ENCODE results near the gene CNNM4.
A peak's percentile ranks its signal among the peaks of the same experiment; 100 is the strongest.

CNNM4 gene

GRCh38 chr2:96846825-96847224, 86.1 kb downstream of the CNNM4 start:
- Histone ChIP-seq H3K4me3 (ENCODE audit: low read length) (no peak overlapping the region), H3K27me3 (ENCODE audit: control insufficient read depth, insufficient read depth, low read length) (no peaks in the 10 kb centered on the region), H3K4me1 (ENCODE audit: control insufficient read depth, insufficient read depth, low read length) (no peaks in the 10 kb centered on the region), H3K9me3 (ENCODE audit: control insufficient read depth, low read length) (no peaks in the 10 kb centered on the region), H3K36me3 (ENCODE audit: control insufficient read depth, insufficient read depth, low read length) (peaks cover 4% of the 10 kb centered on the region), H3K9ac (ENCODE audit: low read length) (no peak overlapping the region)

DNA sequence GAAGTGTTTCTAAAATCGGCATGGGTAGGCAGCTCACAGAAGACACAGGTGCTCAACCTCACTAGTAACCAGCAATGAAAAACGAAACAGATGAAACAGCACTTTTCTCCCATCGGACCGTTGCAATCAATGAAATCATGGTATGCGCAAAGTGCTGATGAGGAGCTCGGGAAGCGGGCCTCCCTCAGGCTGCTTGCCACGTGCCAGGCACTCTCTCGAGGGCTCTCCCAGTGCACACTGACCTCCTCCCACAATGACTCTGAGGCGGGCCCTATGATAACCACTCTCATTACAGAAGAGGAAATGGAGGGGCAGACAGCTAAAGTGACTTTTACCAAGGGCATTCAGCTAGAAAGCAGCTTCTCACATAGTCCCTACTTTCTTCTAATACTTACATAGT, 86.9 kb downstream of the CNNM4 start:
- peaks cover 5% of the 10 kb centered on the region for H3K36me3 ChIP-seq (ENCODE audit: control insufficient read depth, insufficient read depth, low read length)
- H3K4me1 ChIP-seq (ENCODE audit: control insufficient read depth, insufficient read depth, low read length), result no peaks in the 10 kb centered on the region

DNA sequence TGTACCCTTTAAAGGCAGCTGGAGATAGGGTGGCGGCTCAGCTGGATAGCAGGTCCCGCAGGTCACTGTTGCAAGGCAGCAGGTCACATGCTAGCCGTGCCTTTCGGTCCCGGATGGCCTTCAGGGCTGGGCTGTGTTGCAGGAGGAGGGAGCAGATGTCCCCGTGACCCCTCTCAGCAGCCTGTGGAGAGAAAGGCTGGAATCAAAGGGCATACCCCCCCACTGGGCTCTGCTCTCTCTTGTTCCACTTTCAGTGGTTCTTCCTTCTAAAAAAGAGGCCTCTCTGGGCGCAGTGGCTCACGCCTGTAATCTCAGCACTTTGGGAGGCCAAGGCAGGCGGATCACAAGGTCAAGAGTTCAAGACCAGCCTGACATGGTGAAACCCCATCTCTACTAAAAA, 87.6 kb downstream of the CNNM4 start:
- Histone ChIP-seq H3K27me3 (ENCODE audit: control insufficient read depth, insufficient read depth, low read length) (no peaks in the 10 kb centered on the region), H3K36me3 (ENCODE audit: control insufficient read depth, insufficient read depth, low read length) (peaks cover 9% of the 10 kb centered on the region), H3K9ac (ENCODE audit: low read length) (no peak overlapping the region)

More for the DNA sequence above, 86.9 kb downstream of the CNNM4 start:
- Histone ChIP-seq H3K27me3 (ENCODE audit: control insufficient read depth, insufficient read depth, low read length) (no peaks in the 10 kb centered on the region), H3K9ac (ENCODE audit: low read length) (no peak overlapping the region), H3K9me3 (ENCODE audit: control insufficient read depth, low read length) (no peaks in the 10 kb centered on the region), H3K4me3 (ENCODE audit: low read length) (no peak overlapping the region)

GRCh38 chr2:96852667-96853066, 92.0 kb downstream of the CNNM4 start:
- Histone ChIP-seq H3K4me3 (ENCODE audit: low read length) (no peak overlapping the region), H3K36me3 (ENCODE audit: control insufficient read depth, insufficient read depth, low read length) (peaks cover 9% of the 10 kb centered on the region)

More for the DNA sequence above, 87.6 kb downstream of the CNNM4 start:
- Histone ChIP-seq H3K4me3 (ENCODE audit: low read length) (no peak overlapping the region), H3K4me1 (ENCODE audit: control insufficient read depth, insufficient read depth, low read length) (no peaks in the 10 kb centered on the region), H3K9me3 (ENCODE audit: control insufficient read depth, low read length) (no peaks in the 10 kb centered on the region)

DNA sequence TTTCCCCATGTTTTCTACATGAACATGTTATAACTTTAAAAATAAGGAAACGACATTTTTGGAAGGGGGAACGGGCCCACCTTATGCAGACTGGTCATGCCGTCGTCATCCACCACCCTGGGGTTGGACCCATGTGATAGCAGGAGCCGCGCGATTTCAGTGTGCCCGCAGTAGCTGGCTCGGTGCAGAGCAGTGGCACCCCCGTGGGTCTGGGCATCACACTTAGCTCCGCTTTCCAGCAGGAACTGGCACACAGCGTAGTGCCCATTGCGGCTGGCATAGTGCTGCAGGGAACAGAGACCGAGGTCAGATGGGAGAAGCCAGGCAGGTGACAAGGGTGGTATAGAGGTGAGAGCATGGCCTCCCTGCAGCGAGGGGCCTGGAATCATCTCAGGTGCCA, 92.6 kb downstream of the CNNM4 start:
- no peaks in the 10 kb centered on the region for H3K27me3 ChIP-seq (ENCODE audit: control insufficient read depth, insufficient read depth, low read length)

More at GRCh38 chr2:96852667-96853066, 92.0 kb downstream of the CNNM4 start:
- H3K27me3 ChIP-seq (ENCODE audit: control insufficient read depth, insufficient read depth, low read length), result no peaks in the 10 kb centered on the region
- peaks cover 7% of the 10 kb centered on the region for H3K4me1 ChIP-seq (ENCODE audit: control insufficient read depth, insufficient read depth, low read length)
- H3K9me3 ChIP-seq (ENCODE audit: control insufficient read depth, low read length), result no peaks in the 10 kb centered on the region
- no peak overlapping the region for H3K9ac ChIP-seq (ENCODE audit: low read length)

DNA sequence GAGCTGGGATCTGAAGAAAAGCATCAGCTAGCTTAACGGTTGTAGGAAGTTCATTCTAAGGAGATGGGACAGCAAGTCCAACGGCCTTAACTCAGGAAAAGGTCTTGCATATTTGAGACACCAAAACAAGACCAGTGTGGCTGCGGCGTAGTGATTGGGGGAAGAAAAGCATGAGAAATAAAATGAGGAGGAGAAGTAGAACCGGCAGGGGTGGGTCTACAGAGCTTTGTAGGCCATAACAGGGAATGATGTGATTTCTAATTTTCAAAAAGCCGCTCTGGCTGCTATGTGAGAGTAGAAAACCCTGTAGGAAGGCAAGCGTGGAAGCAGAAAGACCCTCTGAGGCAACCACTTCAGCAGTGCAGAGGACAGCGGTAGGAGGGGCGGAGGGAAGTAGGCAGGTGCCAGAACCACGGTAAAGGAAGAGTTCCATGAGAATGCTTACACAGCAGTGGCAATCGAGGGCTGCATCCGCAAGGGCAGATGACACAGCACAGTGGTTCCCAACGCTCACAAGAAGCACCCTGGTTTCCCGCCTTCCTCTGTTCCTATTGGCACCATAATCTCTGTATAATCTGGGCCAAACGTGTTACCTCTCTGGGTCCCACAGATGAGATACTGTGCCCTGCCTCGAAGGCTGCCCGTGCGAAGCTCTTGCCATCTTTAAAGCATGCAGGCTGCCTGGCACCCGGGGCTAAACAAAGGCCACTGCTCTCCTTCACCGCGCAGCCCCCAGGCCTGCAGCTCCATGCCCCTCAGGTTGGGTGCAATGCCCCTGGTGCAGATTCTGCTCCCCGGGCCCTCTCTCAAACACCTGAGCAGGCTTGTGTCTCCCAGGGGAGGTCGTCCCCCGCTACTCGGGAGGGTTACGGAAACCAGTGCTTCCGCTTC, 96.3 kb downstream of the CNNM4 start:
- Histone ChIP-seq H3K36me3 (ENCODE audit: control insufficient read depth, insufficient read depth, low read length) (peaks cover 5% of the 10 kb centered on the region), H3K9ac (ENCODE audit: low read length) (peak overlapping the region; percentile 78), H3K9me3 (ENCODE audit: control insufficient read depth, low read length) (no peaks in the 10 kb centered on the region), H3K4me1 (ENCODE audit: control insufficient read depth, insufficient read depth, low read length) (peaks cover 7% of the 10 kb centered on the region), H3K4me3 (ENCODE audit: low read length) (peak overlapping the region; percentile 82), H3K27me3 (ENCODE audit: control insufficient read depth, insufficient read depth, low read length) (no peaks in the 10 kb centered on the region)

More for the DNA sequence above, 92.6 kb downstream of the CNNM4 start:
- Histone ChIP-seq H3K9me3 (ENCODE audit: control insufficient read depth, low read length) (no peaks in the 10 kb centered on the region), H3K9ac (ENCODE audit: low read length) (no peak overlapping the region), H3K4me3 (ENCODE audit: low read length) (no peak overlapping the region), H3K36me3 (ENCODE audit: control insufficient read depth, insufficient read depth, low read length) (peaks cover 9% of the 10 kb centered on the region), H3K4me1 (ENCODE audit: control insufficient read depth, insufficient read depth, low read length) (peaks cover 7% of the 10 kb centered on the region)

GRCh38 chr2:96857667-96858372, 97.1 kb downstream of the CNNM4 start, which contains the start of gene ANKRD39:
ANKRD39 (minus strand) TSS chr2:96858016; CDS start chr2:96857987, 29 bp downstream.
- peaks cover 1% of the 10 kb centered on the region for H3K36me3 ChIP-seq (ENCODE audit: control insufficient read depth, insufficient read depth, low read length)
- peak within 1 kb of the TSS; percentile 78 for H3K9ac ChIP-seq (ENCODE audit: low read length)
- H3K27me3 ChIP-seq (ENCODE audit: control insufficient read depth, insufficient read depth, low read length), result no peaks in the 10 kb centered on the region
- peak within 1 kb of the TSS; percentile 82 for H3K4me3 ChIP-seq (ENCODE audit: low read length)
- H3K9me3 ChIP-seq (ENCODE audit: control insufficient read depth, low read length), result no peaks in the 10 kb centered on the region
- peaks cover 7% of the 10 kb centered on the region for H3K4me1 ChIP-seq (ENCODE audit: control insufficient read depth, insufficient read depth, low read length)

DNA sequence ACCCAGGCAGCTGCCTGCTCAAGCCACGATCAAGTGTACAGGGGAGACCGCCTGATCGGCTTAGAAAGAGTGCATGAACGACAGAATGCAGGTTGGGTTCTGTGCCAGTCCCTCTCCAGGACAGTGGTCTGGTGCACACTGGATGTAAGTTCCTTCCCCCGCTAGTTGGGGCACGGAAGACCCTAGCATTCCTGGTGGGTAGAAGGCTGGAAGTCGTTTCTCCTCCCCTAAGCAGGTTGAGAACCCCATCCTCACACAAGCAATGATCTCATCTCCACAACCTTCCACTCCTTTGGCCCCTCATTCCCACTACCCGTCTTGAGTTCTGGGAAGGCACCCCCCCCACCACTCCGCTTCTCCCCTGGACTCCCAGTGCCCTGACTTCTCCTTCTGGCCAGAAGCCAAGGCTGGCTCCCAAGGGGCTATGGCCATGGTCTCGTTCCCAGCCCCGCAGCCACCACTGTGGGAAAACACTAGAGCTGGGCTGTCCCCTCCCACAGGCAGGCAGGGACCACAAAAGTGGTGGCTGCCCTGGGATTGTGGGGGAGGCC, 98.5 kb downstream of the CNNM4 start:
- Histone ChIP-seq H3K9me3 (ENCODE audit: control insufficient read depth, low read length) (no peaks in the 10 kb centered on the region), H3K9ac (ENCODE audit: low read length) (no peak overlapping the region), H3K27me3 (ENCODE audit: control insufficient read depth, insufficient read depth, low read length) (no peaks in the 10 kb centered on the region), H3K4me1 (ENCODE audit: control insufficient read depth, insufficient read depth, low read length) (peaks cover 7% of the 10 kb centered on the region), H3K4me3 (ENCODE audit: low read length) (no peak overlapping the region), H3K36me3 (ENCODE audit: control insufficient read depth, insufficient read depth, low read length) (no peaks in the 10 kb centered on the region)

DNA sequence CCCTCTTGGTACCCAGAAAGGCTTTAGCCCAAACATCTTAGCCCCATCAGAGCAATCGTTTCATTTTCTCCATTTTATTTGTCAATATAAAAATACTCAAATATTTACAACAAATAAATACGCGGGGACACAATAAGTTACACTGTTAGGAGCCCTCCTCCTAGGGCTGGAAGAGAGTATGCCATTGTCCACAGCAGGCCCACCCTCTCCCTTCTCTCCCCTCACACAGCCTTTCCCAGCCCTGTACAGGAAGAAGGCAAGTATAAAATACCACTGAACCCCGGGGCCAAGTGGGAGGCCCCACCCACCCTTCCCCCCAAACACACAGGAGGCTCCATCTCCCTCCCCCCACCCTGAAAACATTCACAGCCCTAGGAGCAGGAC, 99.0 kb downstream of the CNNM4 start:
- Histone ChIP-seq H3K4me1 (ENCODE audit: control insufficient read depth, insufficient read depth, low read length) (peaks cover 7% of the 10 kb centered on the region), H3K9me3 (ENCODE audit: control insufficient read depth, low read length) (no peaks in the 10 kb centered on the region), H3K36me3 (ENCODE audit: control insufficient read depth, insufficient read depth, low read length) (no peaks in the 10 kb centered on the region), H3K27me3 (ENCODE audit: control insufficient read depth, insufficient read depth, low read length) (no peaks in the 10 kb centered on the region), H3K9ac (ENCODE audit: low read length) (no peak overlapping the region), H3K4me3 (ENCODE audit: low read length) (no peak overlapping the region)

DNA sequence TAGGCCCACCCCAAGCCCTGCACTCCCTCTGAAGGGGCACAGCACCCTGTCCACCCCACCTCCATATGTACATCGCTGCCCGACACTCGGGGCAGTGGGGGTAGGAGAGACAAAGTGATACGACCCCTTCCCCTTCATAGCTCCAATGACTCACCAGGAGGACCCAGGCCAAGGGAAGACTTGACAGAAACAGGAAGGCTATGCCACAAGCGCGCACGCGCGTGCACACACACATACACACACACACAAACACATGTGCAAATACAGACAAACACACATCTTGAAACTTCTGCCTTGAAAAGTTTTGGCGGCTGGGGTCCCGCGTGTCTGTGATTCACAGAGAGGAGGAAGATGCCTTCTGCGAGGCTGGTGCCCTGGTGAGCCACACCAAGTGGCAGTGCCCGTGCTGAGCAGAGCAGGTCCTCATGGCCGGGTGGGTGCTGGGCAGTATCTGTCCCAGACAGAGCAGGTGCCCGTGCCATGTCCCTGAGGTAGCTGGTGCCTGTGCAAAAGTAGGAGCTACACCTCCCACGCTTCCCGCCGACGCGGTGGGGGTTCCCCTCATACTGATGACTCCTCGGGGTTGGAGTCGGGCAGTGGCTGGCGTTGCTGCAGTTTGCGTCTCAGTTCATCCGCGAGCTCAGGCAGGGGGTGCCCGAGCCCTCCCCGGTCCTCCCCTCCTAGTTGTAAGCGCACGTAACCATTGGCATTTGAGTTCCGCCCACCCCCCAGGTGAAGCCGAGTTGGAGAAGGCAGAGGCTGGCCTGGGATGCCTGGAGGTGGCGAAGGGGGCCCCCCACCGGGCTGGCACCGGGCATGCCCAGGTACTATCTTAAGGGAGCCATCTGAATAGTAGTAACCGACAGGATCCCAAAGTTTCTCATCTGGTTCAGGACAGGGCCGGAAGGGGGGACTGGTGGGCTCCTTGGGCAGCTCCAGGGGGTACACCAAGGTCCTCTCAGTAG, 99.6 kb downstream of the CNNM4 start:
- Histone ChIP-seq H3K9ac (ENCODE audit: low read length) (no peak overlapping the region), H3K36me3 (ENCODE audit: control insufficient read depth, insufficient read depth, low read length) (no peaks in the 10 kb centered on the region), H3K4me3 (ENCODE audit: low read length) (no peak overlapping the region), H3K27me3 (ENCODE audit: control insufficient read depth, insufficient read depth, low read length) (no peaks in the 10 kb centered on the region), H3K9me3 (ENCODE audit: control insufficient read depth, low read length) (no peaks in the 10 kb centered on the region), H3K4me1 (ENCODE audit: control insufficient read depth, insufficient read depth, low read length) (peaks cover 7% of the 10 kb centered on the region)

- H3K27me3 ChIP-seq (ENCODE audit: control insufficient read depth, insufficient read depth, low read length), result no peaks in the 10 kb centered on the region
Observed at GRCh38 chr2:96861074-96861473, 100.4 kb downstream of the CNNM4 start.

More at GRCh38 chr2:96861074-96861473, 100.4 kb downstream of the CNNM4 start:
- H3K9ac ChIP-seq (ENCODE audit: low read length), result no peak overlapping the region
- H3K9me3 ChIP-seq (ENCODE audit: control insufficient read depth, low read length), result no peaks in the 10 kb centered on the region
- no peaks in the 10 kb centered on the region for H3K36me3 ChIP-seq (ENCODE audit: control insufficient read depth, insufficient read depth, low read length)
- peaks cover 8% of the 10 kb centered on the region for H3K4me1 ChIP-seq (ENCODE audit: control insufficient read depth, insufficient read depth, low read length)
- H3K4me3 ChIP-seq (ENCODE audit: low read length), result no peak overlapping the region

Data from mucosa of stomach (tissue), 1 donor.